IPS-20b (cell line): ENCODE results near the gene ZNF594.
"Not testable (repeated sequence)": the region's sequence is repeated elsewhere in the genome, so short reads cannot be mapped to it uniquely, and the experiment has no call there.

Experiments
- H3K27ac ChIP-seq: one replicate; pipeline ENCODE4 v1.5.1; 2013; ENCODE audit warnings: low read length
- H3K27me3 ChIP-seq: 2 replicates; pipeline ENCODE4 v1.6.1; 2013; ENCODE audit warnings: mild to moderate bottlenecking, low read length, inconsistent platforms; ENCODE audit not compliant: insufficient read depth
- H3K36me3 ChIP-seq: 2 replicates; pipeline ENCODE4 v1.6.1; 2013; ENCODE audit warnings: low read depth, mild to moderate bottlenecking, inconsistent platforms, low read length, moderate library complexity; ENCODE audit not compliant: insufficient read depth
- H3K4me1 ChIP-seq: 2 replicates; pipeline ENCODE4 v1.6.1; 2013; ENCODE audit warnings: mild to moderate bottlenecking, control low read depth, inconsistent platforms, low read length, moderate library complexity; ENCODE audit not compliant: insufficient read depth
- H3K4me3 ChIP-seq: 2 replicates; pipeline ENCODE4 v1.5.1; 2013; ENCODE audit warnings: mild to moderate bottlenecking, low read length, inconsistent platforms
- H3K9ac ChIP-seq: 2 replicates; pipeline ENCODE4 v1.6.1; 2013; ENCODE audit warnings: low read depth, mild to moderate bottlenecking, inconsistent platforms, low read length, moderate library complexity
- H3K9me3 ChIP-seq: 2 replicates; pipeline ENCODE4 v1.6.1; 2013; ENCODE audit warnings: mild to moderate bottlenecking, low read depth, low read length, inconsistent platforms; ENCODE audit not compliant: insufficient read depth

The ZNF594 gene

GRCh38 chr17:5220074-5220473 is 28.4 kb upstream of the ZNF594 start:
- H3K27me3 ChIP-seq: no peaks in the 10 kb centered on the region
- no peaks in the 10 kb centered on the region for H3K9me3 ChIP-seq
- H3K4me1 ChIP-seq: no peaks in the 10 kb centered on the region
- H3K4me3 ChIP-seq: no peak overlapping the region
- H3K9ac ChIP-seq: no peak overlapping the region
- no peak overlapping the region for H3K27ac ChIP-seq
- H3K36me3 ChIP-seq: no peaks in the 10 kb centered on the region; the same call in 1 of the 2 replicates

GRCh38 chr17:5219536-5219935 is 27.9 kb upstream of the ZNF594 start:
- Histone ChIP-seq H3K27me3 (no peaks in the 10 kb centered on the region), H3K9me3 (no peaks in the 10 kb centered on the region), H3K9ac (no peak overlapping the region), H3K4me1 (no peaks in the 10 kb centered on the region), H3K36me3 (no peaks in the 10 kb centered on the region; the same call in 1 of the 2 replicates), H3K4me3 (no peak overlapping the region), H3K27ac (no peak overlapping the region)

DNA sequence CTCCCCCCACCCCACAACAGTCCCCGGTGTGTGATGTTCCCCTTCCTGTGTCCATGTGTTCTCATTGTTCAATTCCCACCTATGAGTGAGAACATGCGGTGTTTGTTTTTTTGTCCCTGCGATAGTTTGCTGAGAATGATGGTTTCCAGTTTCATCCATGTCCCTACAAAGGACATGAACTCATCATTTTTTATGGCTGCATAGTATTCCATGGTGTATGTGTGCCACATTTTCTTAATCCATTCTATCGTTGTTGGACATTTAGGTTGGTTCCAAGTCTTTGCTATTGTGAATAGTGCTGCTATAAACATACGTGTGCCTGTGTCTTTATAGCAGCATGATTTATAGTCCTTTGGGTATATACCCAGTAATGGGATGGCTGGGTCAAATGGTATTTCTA is 25.9 kb upstream of the ZNF594 start:
- H3K9me3 ChIP-seq, H3K27ac ChIP-seq: not testable (repeated sequence)

DNA sequence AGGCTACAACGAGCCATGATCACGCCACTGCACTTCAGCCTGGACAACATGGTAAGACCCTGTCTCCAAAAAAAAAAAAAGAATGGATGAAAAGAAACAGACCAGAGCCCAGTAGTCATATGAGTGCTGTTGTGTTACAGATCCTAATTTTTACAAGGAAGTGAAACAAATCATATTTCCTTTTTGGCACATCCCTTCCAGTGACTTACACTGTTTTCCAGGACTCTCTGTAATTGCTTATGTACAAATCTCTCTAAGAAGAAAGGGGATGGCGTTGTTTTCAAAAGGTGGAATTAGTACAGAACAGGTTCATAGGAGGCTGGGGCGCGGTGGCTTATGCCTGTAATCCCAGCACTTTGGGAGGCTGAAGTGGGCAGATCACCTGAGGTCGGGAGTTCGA is 19.8 kb upstream of the ZNF594 start:
- Histone ChIP-seq H3K9ac (no peak overlapping the region), H3K4me3 (no peak overlapping the region), H3K4me1 (no peaks in the 10 kb centered on the region), H3K27ac (no peak overlapping the region), H3K36me3 (no peaks in the 10 kb centered on the region; the same call in 1 of the 2 replicates), H3K27me3 (no peaks in the 10 kb centered on the region), H3K9me3 (no peaks in the 10 kb centered on the region)

More for the DNA sequence above, 25.9 kb upstream of the ZNF594 start:
- H3K9ac ChIP-seq, H3K4me1 ChIP-seq, H3K4me3 ChIP-seq, H3K27me3 ChIP-seq, H3K36me3 ChIP-seq: not testable (repeated sequence)

DNA sequence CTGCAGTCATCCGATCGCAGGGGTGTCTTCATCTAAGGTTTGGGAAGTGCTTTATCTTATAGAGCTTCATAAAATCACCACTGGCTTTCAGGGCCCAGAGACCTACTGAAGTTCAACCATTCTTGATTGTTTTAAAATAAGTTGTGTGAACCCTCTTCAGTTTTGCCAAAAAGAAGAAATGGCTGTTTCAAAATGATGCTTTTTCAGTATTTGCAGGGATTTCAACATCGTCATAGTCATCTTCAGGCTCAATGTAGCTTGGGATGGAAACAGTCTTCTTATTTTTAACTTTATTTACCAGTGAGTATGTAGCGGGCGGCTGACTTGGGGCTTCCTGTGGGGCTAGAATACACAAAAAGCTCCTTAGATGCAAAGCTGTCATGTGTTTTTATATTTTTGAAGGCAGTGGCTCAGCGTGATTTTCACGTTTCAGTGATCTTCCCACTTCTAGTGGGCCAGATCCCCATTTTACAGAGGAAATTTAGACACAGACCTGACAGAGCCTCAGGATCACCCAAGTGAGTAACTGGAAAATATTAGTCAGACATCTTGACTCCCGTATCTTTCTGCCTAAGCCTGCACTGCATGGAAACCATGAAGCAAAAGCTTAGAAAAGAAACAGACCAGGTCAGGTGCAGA is 19.1 kb upstream of the ZNF594 start:
- Histone ChIP-seq H3K9ac (no peak overlapping the region), H3K36me3 (no peaks in the 10 kb centered on the region; the same call in 1 of the 2 replicates), H3K27ac (no peak overlapping the region), H3K27me3 (no peaks in the 10 kb centered on the region), H3K4me3 (no peak overlapping the region), H3K4me1 (no peaks in the 10 kb centered on the region), H3K9me3 (no peaks in the 10 kb centered on the region)

DNA sequence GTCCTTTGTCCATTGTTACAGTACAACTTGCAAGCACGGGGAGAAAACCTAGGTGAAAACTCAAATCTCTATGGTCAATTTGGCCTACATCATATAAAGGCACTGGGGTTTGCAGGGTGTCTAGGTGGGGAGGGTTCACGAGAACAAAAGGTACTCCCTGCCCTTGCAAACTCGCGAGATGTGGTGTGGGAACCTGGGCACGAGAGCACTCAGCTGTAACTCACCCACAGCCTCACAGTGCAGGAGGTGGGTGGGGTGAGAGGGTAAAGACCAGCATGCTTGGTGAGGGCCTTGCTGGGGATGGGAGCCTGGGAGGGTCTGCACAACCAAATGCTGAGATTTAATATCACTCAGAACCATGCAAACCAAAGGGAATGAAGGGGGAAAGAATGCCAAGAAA is 18.4 kb upstream of the ZNF594 start:
- H3K27me3 ChIP-seq: no peaks in the 10 kb centered on the region
- H3K4me3 ChIP-seq: no peak overlapping the region
- no peak overlapping the region for H3K27ac ChIP-seq
- no peaks in the 10 kb centered on the region for H3K36me3 ChIP-seq
- no peaks in the 10 kb centered on the region for H3K9me3 ChIP-seq
- no peaks in the 10 kb centered on the region for H3K4me1 ChIP-seq
- no peak overlapping the region for H3K9ac ChIP-seq

DNA sequence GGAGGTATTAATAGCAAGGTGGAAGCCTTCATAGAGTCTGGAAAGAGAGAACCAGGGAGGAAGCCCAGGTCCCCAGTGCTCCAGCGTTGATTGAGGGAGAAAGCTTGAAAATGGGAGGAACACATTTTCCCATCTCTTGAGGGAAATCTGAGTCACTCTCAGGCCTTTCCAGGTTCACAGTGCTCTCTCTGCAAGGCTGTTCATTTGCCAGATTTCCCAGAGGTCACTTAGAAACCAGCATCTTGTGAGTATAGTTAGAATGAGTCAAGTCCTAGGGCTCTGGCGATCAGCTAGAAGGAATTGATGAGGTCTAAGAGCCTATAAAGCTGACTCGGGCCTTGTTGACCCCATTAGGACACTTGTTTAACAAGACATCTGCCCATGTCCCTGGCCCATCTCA is 17.7 kb upstream of the ZNF594 start:
- H3K36me3 ChIP-seq: no peaks in the 10 kb centered on the region
- H3K27ac ChIP-seq: no peak overlapping the region
- H3K9ac ChIP-seq: no peak overlapping the region
- H3K27me3 ChIP-seq: no peaks in the 10 kb centered on the region
- no peaks in the 10 kb centered on the region for H3K4me1 ChIP-seq
- no peaks in the 10 kb centered on the region for H3K9me3 ChIP-seq
- H3K4me3 ChIP-seq: no peak overlapping the region

DNA sequence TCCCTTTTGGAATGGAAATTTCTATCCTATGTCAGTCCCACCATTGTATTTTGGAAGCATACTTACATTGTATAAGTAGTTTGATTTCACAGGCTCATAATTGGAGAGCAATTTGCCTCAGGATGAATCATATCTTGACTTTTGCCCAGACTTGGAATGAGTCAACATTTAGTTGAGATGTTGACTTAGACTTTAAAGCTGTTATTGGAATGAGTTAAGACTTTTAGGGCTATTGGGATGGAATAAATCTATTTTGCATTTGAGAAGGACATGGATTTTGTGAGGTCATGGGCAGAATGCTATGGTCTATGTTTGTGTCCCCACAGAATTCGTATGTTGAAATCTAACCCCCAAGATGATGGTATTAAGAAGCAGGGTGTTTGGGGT is 12.2 kb upstream of the ZNF594 start:
- H3K9ac ChIP-seq: no peak overlapping the region
- no peaks in the 10 kb centered on the region for H3K4me1 ChIP-seq
- H3K4me3 ChIP-seq: no peak overlapping the region
- no peaks in the 10 kb centered on the region for H3K9me3 ChIP-seq
- no peaks in the 10 kb centered on the region for H3K36me3 ChIP-seq
- no peak overlapping the region for H3K27ac ChIP-seq
- H3K27me3 ChIP-seq: no peaks in the 10 kb centered on the region

DNA sequence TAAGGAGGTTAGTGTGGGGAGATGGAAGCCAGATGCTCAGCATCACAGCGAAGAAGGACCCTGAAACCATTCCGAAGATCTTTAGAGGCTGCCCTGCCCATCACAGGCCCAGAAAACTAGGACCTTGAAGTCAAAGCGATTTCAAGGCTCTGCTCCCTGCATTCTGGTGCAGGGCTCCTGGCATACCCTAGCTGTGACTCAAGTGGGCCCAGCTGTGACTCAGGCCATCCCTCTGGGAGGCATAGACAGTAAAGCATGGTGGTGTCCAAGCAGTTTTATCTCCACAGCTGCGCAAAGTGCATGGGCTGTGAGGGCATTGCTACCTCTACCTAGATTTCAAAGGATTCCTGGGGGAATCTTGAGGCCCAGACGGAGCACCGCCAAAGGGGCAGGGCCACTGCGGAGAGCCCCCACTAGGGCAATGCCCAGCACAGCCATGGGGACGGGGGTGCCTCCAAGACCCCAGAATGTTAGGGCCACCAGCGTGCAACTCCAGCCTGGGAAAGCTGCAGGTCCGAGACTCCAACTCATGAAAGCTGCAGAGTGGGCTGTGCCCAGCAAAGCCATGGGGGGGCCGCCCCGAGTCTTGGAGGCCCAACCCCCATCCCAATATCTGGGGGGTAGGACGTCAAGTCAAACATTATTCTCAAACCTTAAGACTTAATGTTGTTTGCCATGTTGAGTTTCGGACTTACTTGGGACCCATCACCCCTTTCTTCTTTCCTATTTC is 11.7 kb upstream of the ZNF594 start:
- Histone ChIP-seq H3K4me1 (no peaks in the 10 kb centered on the region), H3K27me3 (no peaks in the 10 kb centered on the region), H3K4me3 (no peak overlapping the region), H3K9me3 (no peaks in the 10 kb centered on the region), H3K36me3 (no peaks in the 10 kb centered on the region), H3K27ac (no peak overlapping the region), H3K9ac (no peak overlapping the region)

DNA sequence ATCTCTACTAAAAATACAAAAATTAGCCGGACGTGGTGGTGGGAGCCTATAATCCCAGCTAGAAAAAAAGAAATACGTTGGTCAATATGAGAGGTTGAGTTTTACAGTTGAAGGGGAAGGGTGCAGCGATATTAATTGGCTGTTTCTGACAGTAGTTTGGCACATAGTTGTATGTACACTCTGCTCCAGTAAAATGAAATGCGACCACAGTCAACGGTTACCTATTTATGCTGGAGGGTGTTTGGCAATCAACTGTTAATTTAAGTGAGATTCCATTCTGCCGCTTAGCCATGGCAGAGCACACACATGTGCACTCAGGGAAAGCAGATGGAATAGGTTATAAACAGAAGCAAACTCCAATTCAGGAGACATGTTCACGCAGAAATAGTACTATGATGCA is 9.3 kb upstream of the ZNF594 start:
- no peaks in the 10 kb centered on the region for H3K9me3 ChIP-seq
- no peak overlapping the region for H3K9ac ChIP-seq
- H3K27me3 ChIP-seq: no peaks in the 10 kb centered on the region
- H3K4me3 ChIP-seq: no peak overlapping the region
- H3K36me3 ChIP-seq: no peaks in the 10 kb centered on the region
- H3K27ac ChIP-seq: no peak overlapping the region
- H3K4me1 ChIP-seq: no peaks in the 10 kb centered on the region

- H3K27me3 ChIP-seq: no peaks in the 10 kb centered on the region
- H3K9me3 ChIP-seq: no peaks in the 10 kb centered on the region
- no peaks in the 10 kb centered on the region for H3K4me1 ChIP-seq
- H3K9ac ChIP-seq: no peak overlapping the region
- no peak overlapping the region for H3K27ac ChIP-seq
- no peak overlapping the region for H3K4me3 ChIP-seq
- H3K36me3 ChIP-seq: no peaks in the 10 kb centered on the region
These were observed 8.7 kb upstream of the ZNF594 start for GRCh38 chr17:5200360-5200759.

- H3K4me1 ChIP-seq: no peaks in the 10 kb centered on the region
- H3K9ac ChIP-seq: no peak overlapping the region
- no peak overlapping the region for H3K27ac ChIP-seq
- H3K4me3 ChIP-seq: no peak overlapping the region
- no peaks in the 10 kb centered on the region for H3K36me3 ChIP-seq
- H3K9me3 ChIP-seq: no peaks in the 10 kb centered on the region
- H3K27me3 ChIP-seq: no peaks in the 10 kb centered on the region
These were observed 6.8 kb upstream of the ZNF594 start for GRCh38 chr17:5198472-5198871.
